ENCODE measurements around the gene PAK4. TPM values are rescaled to one million over a fixed set of nuclear protein-coding genes. Genes with fewer than 3 reads are reported as not detected.

Gene PAK4
- total and polyA plus RNA-seq, 2 of the 8 experiments (the other 6 are each of a cell fraction or from before 2014, with no cell fraction given) = 50.7 to 64.4 TPM

DNA sequence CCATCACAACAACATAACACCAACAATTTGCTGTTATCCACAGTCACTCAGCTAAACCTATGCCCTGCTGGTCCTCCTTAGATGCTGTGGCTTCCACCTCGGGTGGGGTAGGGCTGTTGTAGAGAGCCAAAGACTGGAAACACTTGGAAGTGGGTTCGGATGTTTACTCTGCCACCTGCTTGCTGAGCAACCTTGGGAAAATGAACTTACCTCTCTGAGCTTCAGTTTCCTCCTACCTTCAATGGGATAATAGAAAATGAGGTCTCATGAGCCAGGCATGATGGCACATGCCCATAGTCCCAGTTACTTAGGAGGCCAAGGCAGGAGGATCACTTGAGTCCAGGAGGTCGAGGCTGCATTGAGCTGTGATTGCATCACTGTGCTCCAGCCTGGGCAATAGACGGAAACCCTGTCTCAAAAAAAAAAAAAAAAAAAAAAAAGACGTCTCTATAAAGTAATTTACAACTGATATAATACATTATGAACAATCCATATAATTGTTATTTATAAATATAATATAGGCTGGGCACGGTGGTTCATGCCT lies 81.8 kb downstream of the PAK4 start:
- no peak overlapping the region for H4K5ac ChIP-seq (ENCODE audit: insufficient read length, low read depth, low read length)
- no peak overlapping the region for H3K27ac ChIP-seq (ENCODE audit: low read depth, low read length)
- no peak overlapping the region for H4K8ac ChIP-seq (ENCODE audit: extremely low read depth, insufficient read depth, low read length)
- no peak overlapping the region for H2AK5ac ChIP-seq (ENCODE audit: low read depth, low read length)
- TF ChIP-seq SAP30 (IDR thresholded peaks at IDR 0.05; ENCODE audit: insufficient read depth, insufficient replicate concordance, low read length) = no peak
- TF ChIP-seq KDM1A (IDR thresholded peaks at IDR 0.05; ENCODE audit: borderline replicate concordance, low read length) = 0 out of 2 replicates have a peak, but pooled peaks have one; percentile 36
- no peak overlapping the region for H3K4me3 ChIP-seq (ENCODE audit: extremely low read depth in 1 of 4, insufficient read depth in 2 of 4, low read depth in 3 of 4, low read length in 4 of 4)
- H3K27me3 ChIP-seq (replicated peaks in 1 of 4; ENCODE audit: control insufficient read depth in 3 of 4, extremely low read depth in 1 of 4, insufficient read depth in 3 of 4, low read length in 3 of 4) = peaks cover 4 to 23% (median 12%) of the 10 kb centered on the region in 4 experiments; a peak in 6 of 7 replicates
- no peak overlapping the region for H2BK12ac ChIP-seq (ENCODE audit: low read depth, low read length)
- no peaks in the 10 kb centered on the region for H4K20me1 ChIP-seq (replicated peaks in 1 of 2; ENCODE audit: control insufficient read depth in 1 of 2, insufficient read depth in 2 of 2, low read length in 2 of 2)
- no peak overlapping the region for H3K18ac ChIP-seq (ENCODE audit: extremely low read depth, low read length)
- H3K4ac ChIP-seq (replicated peaks; ENCODE audit: insufficient read length, low read depth, low read length) = no peak overlapping the region
- FAIRE-seq (no peak), DNase-seq (ENCODE audit: low read depth in 1 of 2, low spot score in 2 of 2) (no peak)
- H3K4me1 ChIP-seq (replicated peaks in 1 of 4; ENCODE audit: control insufficient read depth in 3 of 4, insufficient read depth in 4 of 4, low read length in 3 of 4) = peaks cover 0 to 5% (median under 1%) of the 10 kb centered on the region in 4 experiments; a peak in 3 of 7 replicates
- H3K9ac ChIP-seq (replicated peaks in 1 of 4; ENCODE audit: extremely low read depth in 1 of 4, low read depth in 3 of 4, low read length in 3 of 4) = no peak overlapping the region
- H4K91ac ChIP-seq (replicated peaks; ENCODE audit: insufficient read length, low read length) = no peak overlapping the region
- 85% methylated on average over 5 of the region's 6 CpGs; no CpG with 5 or more reads in 1 of the 2 experiments for WGBS, 2 experiments (ENCODE audit: extremely low coverage in 1 of 2, insufficient coverage in 1 of 2, insufficient read length in 1 of 2, insufficient replicate concordance in 2 of 2, low coverage in 1 of 2, low lambda C conversion rate in 2 of 2, missing lambda C conversion rate in 1 of 2)
- no peaks in the 10 kb centered on the region for H3K9me3 ChIP-seq (ENCODE audit: insufficient read depth in 2 of 2, low read depth in 1 of 2, low read length in 1 of 2)
- H2BK20ac ChIP-seq (ENCODE audit: low read length) = no peak overlapping the region
- ChIA-PET CTCF (ENCODE audit: partially characterized antibody) (interaction anchor here (0.8 to 1.0 kb wide), 2 partner anchors 30 to 97 kb away, joined by 3 to 4 read pairs; no protein-coding TSS in a partner anchor), POLR2A (ENCODE audit: partially characterized antibody) (interaction anchor here (1.2 kb wide), 1 partner anchor 184 kb away, joined by 4 read pairs; the partner anchor contains the start of genes MED29 and PAF1)
- no peak overlapping the region for H2BK120ac ChIP-seq (replicated peaks; ENCODE audit: low read depth, low read length)
- no peak overlapping the region for H2AFZ ChIP-seq (ENCODE audit: low read length)
- H2BK15ac ChIP-seq (ENCODE audit: low read length) = no peak overlapping the region
- H3K14ac ChIP-seq (ENCODE audit: insufficient read length) = no peak overlapping the region
- no peaks in the 10 kb centered on the region for H3K23me2 ChIP-seq (ENCODE audit: low read depth, low read length)
- H2BK5ac ChIP-seq (ENCODE audit: low read depth, low read length) = no peak overlapping the region
- no peaks in the 10 kb centered on the region for H3K79me2 ChIP-seq (ENCODE audit: control insufficient read depth in 1 of 2, insufficient read depth in 2 of 2, low read length in 2 of 2)
- H3K79me1 ChIP-seq (ENCODE audit: low read depth, low read length) = no peaks in the 10 kb centered on the region
- no peak overlapping the region for H3K23ac ChIP-seq (ENCODE audit: insufficient read length)
- H3K36me3 ChIP-seq (ENCODE audit: control insufficient read depth in 2 of 4, insufficient read depth in 4 of 4, low read length in 3 of 4) = no peaks in the 10 kb centered on the region
- no peak overlapping the region for H3K4me2 ChIP-seq (ENCODE audit: insufficient read depth in 1 of 2, low read depth in 2 of 2, low read length in 2 of 2)
- H3K56ac ChIP-seq (replicated peaks; ENCODE audit: insufficient read length, low read depth, low read length) = no peak overlapping the region
